Limb (tissue), 2 donors: ENCODE measurements around the gene SKA3.
"Not testable (repeated sequence)": the region's sequence is repeated elsewhere in the genome, so short reads cannot be mapped to it uniquely, and the experiment has no call there.

Experiments
- DNase-seq, 2 donors: peaks; one replicate each; pipeline ENCODE4 v3.0.0-alpha.2; 2016; ENCODE audit errors: extremely low spot score in 2 of 2

The SKA3 gene

DNA sequence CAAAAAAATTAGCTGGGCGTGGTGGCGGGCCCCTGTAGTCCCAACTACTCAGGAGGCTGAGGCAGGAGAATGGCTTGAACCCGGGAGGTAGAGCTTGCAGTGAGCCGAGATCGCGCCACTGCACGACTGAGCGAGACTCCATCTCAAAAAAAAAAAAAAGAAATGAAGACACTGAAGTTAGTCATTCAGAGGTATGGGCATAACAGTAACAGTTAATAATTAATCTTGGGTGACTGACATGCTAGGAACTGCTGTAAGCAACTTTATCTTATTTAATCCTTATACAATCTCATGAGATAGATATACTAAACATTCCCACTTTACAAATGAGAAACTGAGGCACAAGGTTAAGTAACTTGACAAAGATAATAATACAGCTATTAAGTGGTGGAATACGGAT is 4.9 kb downstream of the SKA3 start:
- no peak for DNase-seq

DNA sequence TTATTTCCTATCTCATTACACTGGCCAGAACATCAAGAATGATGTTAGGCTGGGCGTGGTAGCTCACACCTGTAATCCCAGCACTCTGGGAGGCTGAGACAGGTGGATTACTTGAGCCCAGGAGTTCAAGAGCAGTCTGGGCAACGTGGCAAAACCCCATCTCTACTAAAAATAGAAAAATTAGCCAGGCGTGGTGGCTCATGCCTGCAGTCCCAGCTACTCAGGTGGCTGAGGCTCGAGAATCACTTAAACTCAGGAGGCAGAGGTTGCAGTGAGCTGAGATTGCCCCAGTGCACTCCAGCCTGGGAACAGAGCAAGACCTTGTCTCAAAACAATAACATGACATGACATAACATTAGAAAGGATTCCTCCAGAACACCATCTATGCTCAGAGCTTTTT is 10.7 kb downstream of the SKA3 start:
- DNase-seq, result not testable (repeated sequence)

DNA sequence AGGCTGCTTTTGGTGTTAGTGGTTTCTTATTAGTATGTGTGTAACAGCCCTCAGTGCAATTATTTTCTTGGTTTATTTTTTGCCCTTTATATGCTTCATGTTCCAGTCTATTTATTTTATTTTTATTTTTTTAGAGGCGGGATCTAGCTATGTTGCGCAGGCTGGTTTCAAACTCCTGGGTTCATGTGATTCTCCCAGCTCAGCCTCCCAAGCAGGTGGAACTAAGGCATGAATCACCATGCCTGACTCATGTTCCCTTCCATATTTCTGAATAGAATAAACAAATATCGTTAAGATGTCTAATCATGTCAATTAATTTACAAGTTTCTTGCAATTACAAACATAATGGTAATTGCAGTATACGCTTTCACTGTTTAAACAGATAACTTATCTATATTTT is 11.7 kb downstream of the SKA3 start:
- no peak for DNase-seq

DNA sequence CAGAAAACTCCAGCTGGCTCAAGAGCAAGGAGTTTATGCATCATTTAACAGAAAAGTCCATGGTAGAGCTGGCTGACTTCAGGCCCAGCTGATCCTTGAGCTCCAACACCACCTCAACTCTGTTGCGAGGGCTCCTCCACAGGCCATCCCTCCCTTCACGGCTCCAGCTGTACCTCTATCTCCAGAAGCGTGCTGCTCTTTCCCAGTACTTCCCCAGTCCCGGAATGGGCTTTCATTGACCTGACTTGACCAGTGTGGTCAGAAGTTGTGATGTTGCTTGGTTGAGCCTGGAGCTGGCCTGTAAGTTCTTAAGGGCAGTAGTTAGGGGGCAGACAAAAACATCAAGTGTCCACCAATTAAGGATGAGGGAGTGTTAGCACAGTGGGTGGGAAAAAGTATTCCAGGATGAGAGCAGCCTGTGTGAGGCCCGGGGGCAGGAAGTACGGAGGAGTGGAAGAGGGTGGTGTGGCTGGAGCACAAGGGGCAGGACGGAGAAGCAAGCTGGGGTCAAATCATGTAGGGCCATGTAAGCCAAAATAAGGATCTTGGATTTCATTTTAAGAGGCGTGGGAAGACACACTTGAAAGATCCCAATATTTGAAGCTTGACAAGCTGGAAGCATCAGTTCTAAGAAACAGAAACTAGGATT is 24.0 kb downstream of the SKA3 start:
- no peak for DNase-seq

DNA sequence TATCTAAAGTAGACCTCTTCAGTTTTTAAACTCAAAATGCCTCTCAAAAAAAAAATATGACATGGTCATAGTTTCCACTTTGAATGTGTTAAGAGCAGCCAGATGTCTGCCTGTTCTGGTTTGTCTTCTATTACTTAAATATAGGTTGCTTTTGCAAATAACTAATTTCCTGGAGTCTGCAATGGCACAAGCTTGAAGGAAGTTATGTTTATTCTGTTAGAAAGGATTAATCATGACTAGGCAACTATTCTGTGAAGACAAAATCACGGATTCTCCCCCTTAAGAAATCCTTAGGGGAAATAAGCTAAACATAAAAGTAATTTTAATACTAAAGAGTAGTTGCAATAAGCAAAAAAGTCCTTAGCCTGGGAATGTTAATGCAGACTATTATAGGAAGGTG is 26.3 kb downstream of the SKA3 start:
- DNase-seq, result no peak

DNA sequence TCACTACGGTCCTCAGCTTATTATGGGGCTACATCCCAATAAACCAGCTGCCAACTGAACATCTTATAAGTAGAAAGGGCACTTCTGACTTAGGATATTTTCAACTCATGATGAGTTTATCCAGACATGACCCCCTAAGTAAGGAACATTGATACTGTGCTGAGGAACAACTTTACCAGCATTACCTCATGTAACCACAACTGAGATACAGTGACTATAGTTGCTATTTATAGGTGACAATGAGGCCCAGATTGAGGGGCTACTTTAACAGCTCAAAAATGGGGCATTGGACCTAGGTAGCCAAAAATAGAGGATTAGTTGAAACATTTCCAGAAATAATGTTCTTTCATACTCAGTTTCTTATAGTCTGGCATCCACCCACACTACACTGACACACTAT is 26.8 kb downstream of the SKA3 start:
- DNase-seq, result no peak

DNA sequence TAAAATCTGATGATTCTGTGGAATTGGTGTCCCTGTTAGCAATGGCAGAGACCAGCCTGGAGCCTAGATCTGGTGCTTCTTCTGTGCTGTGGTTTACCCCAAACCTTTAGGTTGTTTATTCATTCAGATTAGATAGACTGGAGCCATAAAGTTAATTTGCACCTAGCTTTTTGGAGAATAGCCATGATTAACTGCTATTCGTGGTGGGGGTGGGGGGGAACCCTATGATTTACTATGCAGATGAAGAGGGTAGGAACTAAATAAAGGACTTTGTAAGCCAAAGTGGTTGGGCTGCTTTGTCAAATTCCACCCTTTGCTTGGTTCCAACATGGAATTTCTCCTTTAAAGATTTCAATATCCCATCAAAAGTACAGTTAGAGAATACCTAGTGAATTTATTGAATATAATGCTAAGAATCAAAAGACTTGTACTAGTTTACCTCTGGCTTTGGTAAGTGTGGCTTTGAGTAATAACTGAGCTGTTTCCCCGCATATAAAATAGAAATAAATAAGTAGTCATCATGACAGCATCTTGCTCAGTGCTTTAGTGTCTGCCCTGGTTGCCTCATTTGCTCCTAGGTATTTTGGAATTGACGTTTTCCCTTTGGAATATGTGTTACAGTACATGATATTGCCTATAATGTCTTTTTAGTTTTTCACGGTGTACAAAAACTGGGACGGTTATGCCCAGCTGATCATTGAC is 27.6 kb downstream of the SKA3 start:
- DNase-seq, result no peak

DNA sequence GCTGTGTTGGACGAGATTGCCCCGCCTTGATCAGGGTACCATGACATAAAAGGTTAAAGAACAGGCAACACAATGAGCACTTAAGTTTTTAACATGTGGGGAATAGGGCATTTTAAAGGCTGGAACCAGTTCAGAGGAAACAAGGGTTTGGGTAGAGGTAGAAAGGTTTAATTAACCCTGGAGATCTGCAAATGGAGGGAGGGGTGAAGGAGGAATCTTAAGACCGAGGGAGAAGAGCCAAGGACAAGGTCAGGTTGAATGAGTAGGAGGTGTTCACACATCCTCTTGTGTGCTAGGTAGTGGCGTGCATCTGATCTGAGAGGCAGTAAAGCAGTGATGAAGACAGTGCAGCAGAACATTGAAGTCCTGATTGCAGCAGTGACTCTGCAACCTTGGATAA is 28.5 kb downstream of the SKA3 start:
- no peak for DNase-seq

DNA sequence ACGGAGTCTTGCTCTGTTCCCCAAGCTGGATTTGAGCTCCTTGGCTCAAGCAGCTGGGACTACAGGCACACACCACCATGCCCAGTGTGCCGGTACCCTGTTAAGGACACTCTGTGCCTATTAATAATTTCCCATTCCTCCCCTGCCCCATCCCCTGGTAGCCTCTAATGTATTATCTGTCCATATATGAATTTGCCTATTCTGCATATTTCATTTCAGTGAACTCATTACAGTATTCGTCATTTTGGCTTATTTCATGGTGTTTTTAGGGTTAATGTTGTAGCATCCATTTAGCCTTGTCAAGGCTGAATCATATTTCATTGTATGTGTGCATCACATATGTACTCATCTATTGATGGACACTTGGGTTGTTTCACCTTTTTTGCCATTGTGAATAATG is 33.6 kb downstream of the SKA3 start:
- DNase-seq, result no peak

DNA sequence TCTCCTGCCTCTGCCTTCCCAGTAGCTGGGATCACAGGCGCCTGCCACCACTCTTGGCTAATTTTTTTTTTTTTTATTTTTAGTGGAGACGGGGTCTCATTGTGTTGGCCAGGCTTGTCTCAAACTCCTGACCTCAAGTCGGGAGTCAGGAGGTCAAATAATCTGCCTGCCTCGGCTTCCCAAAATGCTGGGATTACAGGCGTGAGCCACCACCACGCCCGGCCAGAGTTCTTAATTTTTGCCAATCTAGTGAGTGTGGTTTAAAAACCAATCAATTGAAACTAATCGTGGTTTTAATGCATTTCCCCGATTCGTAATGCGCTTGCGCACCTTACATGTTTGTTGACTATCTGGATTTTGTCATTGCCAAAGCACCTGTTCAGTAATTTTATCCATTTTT is 37.0 kb downstream of the SKA3 start:
- no peak for DNase-seq

DNA sequence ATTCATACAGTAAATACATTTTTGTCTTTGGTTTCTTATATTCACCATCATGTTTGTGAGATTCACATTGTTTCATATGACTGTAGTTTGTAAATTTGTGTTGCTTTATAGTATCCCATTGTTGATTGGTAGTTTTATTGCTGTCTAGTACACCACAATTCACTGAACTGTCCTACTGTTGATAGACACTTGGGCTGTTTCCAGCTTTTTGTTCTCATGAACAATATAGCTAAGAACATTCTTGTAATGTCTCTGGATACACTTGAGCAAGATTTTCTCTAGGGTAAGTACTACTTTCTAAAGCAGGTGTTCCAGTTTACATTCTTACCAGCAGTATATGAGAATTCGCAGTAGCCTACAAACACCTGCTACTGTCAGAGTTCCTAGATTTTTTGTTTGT is 37.8 kb downstream of the SKA3 start:
- DNase-seq, result no peak

DNA sequence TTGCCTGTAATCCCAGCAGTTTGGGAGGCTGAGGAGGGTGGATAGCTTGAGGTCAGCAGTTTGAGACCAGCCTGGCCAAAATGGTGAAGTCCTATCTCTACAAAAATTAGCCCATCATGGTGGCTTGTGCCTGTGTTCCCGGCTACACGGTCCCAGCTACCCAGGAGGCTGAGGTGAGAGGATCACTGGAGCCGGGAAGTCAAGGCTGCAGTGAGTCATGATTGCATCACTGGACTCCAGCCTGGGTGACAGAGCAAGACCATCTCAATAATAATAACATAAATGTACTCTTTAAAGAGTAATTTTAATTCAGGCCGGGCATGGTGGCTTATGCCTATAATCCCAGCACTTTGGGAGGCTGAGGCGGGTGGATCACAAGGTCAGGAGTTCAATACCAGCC is 38.7 kb downstream of the SKA3 start:
- DNase-seq, result no peak

DNA sequence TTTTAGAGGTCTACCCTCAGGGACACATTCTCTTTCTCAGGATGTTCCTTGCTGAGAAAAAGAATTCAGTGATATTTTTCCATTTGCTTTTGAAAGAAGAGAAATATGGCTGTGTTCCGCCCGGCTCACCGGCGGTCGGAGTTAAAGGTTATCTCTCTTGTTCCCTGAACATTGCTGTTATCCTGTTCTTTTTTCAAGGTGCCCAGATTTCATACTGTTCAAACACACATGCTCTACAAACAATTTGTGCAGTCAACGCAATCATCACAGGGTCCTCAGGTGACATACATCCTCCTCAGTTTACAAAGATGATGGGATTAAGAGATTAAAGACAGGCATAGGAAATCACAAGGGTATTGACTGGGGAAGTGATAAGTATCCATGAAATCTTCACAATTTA is 40.5 kb downstream of the SKA3 start:
- not testable (repeated sequence) for DNase-seq

DNA sequence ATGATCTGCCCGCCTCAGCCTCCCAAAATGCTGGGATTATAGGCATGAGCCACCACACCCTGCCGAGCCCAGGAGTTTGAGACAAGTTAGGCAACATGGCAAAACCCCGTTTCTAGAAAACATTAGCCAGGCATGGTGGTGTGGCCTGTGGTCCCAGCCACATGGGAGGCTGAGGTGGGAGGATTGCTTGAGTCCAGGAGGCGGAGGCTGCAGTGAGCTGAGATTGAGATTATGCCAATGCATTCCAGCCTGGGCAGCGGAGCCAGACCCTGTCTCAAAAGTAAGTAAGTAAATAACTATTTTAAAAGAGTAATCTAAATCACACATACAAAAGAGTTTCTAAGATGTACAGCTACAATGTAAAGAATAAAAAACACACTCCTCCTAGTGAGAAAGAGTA is 41.9 kb downstream of the SKA3 start:
- no peak for DNase-seq

DNA sequence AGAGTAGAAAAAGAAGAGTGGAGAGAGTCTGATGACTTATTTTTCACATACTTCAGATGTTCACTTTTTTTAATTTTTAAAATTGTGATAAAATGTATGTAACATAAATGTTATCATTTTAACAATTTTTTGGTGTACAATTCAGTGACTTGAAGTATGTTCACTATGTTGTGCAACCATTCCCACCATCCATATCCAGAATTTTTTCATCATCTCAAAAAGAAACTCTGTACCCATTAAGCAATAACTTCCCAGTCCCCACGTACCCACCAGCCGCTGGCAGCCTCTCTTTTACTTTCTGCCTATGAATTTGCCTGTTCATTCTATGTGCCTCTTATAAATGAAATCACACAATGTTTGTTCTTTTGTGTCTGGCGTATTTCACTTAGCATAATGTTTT is 43.3 kb downstream of the SKA3 start:
- DNase-seq, result no peak

DNA sequence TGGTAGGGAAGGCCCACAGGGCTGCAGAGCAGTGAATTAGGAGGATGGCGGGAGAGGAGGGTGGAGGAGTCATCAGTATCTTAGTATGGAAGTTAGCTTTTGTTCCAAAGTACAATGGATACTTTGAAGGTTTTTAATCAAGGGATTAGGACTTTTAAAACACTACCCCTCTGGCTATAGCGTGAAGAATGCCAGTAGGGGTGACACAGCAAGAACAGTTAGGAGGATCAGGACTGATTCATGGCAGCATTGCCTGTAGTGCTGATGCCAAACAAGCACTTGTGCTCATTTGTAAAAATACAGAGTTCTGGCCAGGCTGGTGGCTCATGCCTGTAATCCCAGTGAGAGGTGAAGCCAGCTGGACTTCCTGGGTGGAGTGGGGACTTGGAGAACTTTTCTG is 46.2 kb downstream of the SKA3 start:
- no peak for DNase-seq

DNA sequence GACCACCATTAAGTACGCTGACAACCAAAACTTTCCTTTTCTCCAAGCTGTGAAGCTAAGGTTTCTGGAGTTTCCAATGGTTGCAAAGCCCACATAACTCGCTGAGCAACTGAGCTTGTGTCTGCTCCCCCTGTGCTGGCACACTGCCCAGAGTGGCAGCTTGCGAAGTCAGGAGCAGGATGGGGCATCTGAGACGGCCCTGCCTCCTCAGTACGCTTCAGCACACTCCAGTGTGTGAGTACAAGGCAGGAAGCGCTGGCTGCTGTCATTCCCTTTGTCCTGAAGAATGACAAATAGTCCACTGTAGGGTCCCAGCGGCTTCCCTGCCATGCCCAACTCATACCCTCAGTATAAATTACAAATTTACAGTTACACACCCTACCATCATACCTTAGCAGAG is 51.5 kb downstream of the SKA3 start:
- peak in 1 of 2 donors; percentile 78 for DNase-seq

DNA sequence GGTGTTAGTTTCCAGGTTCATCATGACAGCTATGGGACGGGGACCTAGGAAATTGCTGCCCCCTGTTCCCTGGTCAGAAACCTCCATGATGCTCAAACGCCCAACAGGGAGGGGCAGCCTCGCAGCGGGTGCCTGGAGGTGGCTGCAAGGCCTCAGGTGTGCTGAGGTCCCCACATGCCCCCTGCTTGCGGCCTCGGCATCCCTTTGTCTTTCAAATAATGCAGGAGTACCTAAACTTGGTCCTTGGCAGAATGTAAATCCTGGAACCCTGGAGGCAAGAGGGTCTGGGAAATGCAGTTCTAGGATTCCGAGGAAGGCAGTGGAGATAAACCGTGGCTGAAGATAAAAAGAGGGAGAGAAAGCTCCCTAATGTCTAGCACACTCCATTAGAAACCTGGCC is 52.4 kb downstream of the SKA3 start:
- DNase-seq, result no peak

DNA sequence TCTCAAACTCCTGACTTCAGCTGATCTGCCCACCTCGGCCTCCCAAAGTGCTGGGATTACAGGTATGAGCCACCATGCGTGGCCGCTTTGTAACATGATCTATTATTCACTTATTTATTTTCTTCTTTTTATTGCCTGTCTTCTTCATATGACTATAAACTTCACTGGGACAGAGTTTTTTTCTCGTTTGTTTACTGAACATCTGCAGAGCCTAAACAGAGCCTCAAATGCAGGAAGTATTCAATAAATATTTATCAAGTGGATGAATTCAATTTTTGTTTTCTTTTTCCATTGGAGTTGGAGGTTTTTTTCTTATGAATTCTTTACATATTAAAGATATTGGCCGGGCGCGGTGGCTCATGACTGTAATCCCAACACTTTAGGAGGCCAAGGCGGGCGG is 54.7 kb downstream of the SKA3 start:
- no peak for DNase-seq

DNA sequence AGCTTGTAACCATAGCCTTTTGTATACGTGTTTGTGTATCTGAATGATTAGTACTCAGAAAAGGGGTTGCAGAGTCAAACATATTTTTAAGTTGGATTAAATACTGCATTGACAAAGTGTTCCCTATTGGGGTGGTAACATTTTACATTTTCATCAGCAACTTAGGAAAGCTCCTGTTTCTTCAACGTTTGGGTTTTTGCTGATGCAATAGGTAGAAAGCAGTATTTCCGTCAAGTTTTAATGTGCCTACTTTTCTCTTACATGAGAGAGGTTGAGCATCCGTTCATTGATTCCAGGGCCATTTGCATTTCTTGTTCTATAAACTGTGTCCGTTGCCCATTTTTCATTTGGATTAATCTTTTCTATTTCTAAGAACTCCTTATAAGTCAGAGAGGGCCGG is 56.2 kb downstream of the SKA3 start:
- DNase-seq, result no peak

DNA sequence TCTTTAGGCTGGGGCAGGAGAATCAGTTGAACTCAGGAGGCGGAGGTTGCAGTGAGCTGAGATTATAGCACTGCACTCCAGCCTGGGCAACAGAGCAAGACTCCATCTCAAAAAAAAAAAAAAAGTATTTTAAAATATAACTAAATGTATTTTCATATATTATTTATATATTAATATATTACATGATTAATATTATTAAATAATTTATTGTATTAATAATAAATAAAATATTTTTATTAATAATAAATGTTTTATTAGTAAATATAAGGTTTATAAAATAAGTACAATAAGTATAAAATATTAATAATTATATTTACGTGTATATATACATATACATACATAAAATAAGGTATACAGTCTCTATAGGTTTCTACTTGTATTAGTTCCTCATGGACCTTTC is 56.8 kb downstream of the SKA3 start:
- DNase-seq, result no peak

DNA sequence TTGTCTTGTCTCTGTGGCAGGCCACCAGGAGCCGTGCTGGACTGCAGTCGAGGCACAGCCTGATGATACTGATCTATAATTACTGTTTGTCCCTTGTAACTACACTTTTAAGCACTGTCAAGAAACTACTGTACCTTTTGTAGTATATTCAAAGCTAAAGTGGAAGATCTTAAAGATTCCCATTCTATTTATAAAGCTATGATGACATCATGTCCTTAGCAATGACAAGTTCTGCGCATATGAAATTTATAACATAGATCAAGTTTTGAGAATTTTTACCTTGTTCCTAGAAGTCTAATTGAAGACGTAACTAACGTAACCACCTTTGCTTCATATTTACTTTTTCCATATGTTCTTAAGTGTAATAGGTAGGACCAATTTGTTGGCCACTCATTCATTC is 58.2 kb downstream of the SKA3 start:
- no peak for DNase-seq

DNA sequence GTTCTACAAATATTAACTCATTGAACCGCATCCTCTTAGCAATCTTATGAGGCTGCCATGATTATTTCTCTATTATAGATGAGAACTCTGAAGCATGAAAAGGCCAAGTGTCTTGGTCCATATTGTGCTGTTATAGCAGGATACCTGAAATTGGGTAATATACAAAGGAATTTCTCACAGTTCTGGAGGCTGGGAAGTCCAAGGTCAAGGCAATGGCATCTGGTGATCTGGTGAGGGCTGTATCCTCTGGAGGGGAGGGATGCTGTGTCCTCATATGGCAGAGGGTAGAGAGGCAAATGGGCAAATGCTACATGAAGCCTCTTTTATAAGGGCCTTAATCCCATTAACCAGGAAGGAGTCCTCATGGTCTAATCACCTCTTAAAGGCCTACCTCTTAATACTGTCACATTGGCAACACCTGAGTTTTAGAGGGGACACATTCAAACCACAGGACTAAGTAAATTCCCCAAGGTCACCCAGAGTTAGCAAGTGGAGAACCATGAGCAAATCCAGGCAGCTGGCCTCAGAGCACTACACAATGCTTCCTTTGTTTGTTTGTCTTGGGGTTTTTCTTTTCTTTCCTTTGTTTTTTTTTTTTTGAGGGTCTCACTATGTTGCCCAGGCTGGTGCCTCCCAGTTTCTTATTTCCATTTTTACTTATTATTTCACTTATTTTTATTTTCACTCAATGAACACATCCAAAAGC is 59.1 kb downstream of the SKA3 start:
- DNase-seq, result no peak
